ENCODE data around the gene CACNA2D3.

- TF ChIP-seq CTCF (IDR thresholded peaks at IDR 0.05) (no peak), POLR2A (IDR thresholded peaks at IDR 0.05) (no peak)
Measured at GRCh38 chr3:54445630-54446029, 323.3 kb downstream of the CACNA2D3 start.
